IPS DF 4.7 (cell line): ENCODE results near the gene TRDN.
"Not testable (repeated sequence)": the region's sequence is repeated elsewhere in the genome, so short reads cannot be mapped to it uniquely, and the experiment has no call there.

Source experiments
- DNase-seq: peaks from one replicate; pipeline ENCODE4 v3.0.0-alpha.2; 2013; ENCODE audit warnings: low spot score; ENCODE audit errors: extremely low read depth

The TRDN gene

GRCh38 chr6:123635144-123635543, 1.6 kb downstream of the TRDN start:
- DNase-seq, result no peak

GRCh38 chr6:123632641-123633040, 4.1 kb downstream of the TRDN start:
- DNase-seq, result no peak

- no peak for DNase-seq
Observed at GRCh38 chr6:123629258-123629941, 7.3 kb downstream of the TRDN start.

- no peak for DNase-seq
Observed at GRCh38 chr6:123625696-123626095, 11.1 kb downstream of the TRDN start.

- DNase-seq, result no peak
Observed at GRCh38 chr6:123622780-123623179, 14.0 kb downstream of the TRDN start.

- DNase-seq, result no peak
Observed at GRCh38 chr6:123619156-123619555, 17.6 kb downstream of the TRDN start.

GRCh38 chr6:123616942-123617341, 19.8 kb downstream of the TRDN start:
- no peak for DNase-seq

GRCh38 chr6:123616016-123616415, 20.7 kb downstream of the TRDN start:
- no peak for DNase-seq

GRCh38 chr6:123610779-123611178, 26.0 kb downstream of the TRDN start:
- DNase-seq, result no peak

GRCh38 chr6:123604067-123604466, 32.7 kb downstream of the TRDN start:
- DNase-seq, result no peak

GRCh38 chr6:123598011-123598410, 38.7 kb downstream of the TRDN start:
- DNase-seq, result no peak

GRCh38 chr6:123594776-123595175, 42.0 kb downstream of the TRDN start:
- no peak for DNase-seq

- DNase-seq, result no peak
Observed at GRCh38 chr6:123592426-123592825, 44.3 kb downstream of the TRDN start.

GRCh38 chr6:123589973-123590372, 46.8 kb downstream of the TRDN start:
- no peak for DNase-seq

GRCh38 chr6:123589317-123589716, 47.4 kb downstream of the TRDN start:
- DNase-seq, result no peak

- no peak for DNase-seq
Observed at GRCh38 chr6:123588546-123588895, 48.2 kb downstream of the TRDN start.

- no peak for DNase-seq
Observed at GRCh38 chr6:123587838-123588545, 48.8 kb downstream of the TRDN start.

GRCh38 chr6:123587407-123587806, 49.3 kb downstream of the TRDN start:
- DNase-seq, result not testable (repeated sequence)

- no peak for DNase-seq
Observed at GRCh38 chr6:123580331-123580730, 56.4 kb downstream of the TRDN start.

- no peak for DNase-seq
Observed at GRCh38 chr6:123575188-123575587, 61.6 kb downstream of the TRDN start.

- no peak for DNase-seq
Observed at GRCh38 chr6:123570813-123571684, 65.7 kb downstream of the TRDN start.

GRCh38 chr6:123569575-123569974, 67.2 kb downstream of the TRDN start:
- no peak for DNase-seq
